GM12892 (cell line): ENCODE data around the gene LIG1.

ENCODE experiments used
- POLR2A ChIP-seq: IDR thresholded peaks from 2 replicates; pipeline ENCODE4 v1.6.1; 2011; ENCODE audit warnings: low read depth, low read length, control low read depth
- POLR2AphosphoS5 ChIP-seq: IDR thresholded peaks from 2 replicates; pipeline ENCODE4 v1.6.1; 2011; ENCODE audit warnings: low read depth, low read length, control low read depth
- TAF1 ChIP-seq: IDR thresholded peaks from 2 replicates; pipeline ENCODE4 v1.6.1; 2011; ENCODE audit warnings: low read depth, mild to moderate bottlenecking, control low read depth, low read length, borderline replicate concordance

DNA sequence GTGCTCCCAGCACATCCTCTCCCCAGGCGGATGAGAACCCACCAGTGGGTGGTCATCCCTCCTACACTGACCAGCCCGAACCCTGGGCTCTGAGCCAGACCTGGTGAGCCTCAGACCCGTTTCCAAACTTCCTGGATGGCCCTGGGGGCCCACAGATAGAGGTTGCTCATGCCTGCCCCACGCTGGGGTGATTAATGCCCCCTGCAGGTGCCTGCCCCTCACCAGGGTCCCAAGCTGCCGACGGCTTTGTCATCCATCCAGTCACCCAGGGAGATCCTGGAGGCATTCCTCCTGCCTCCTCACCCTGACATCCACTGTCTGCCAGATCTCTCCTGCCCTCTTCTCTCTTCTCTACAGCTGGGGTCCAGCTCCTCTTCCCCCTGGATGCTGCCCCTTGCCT, 31.1 kb downstream of the LIG1 start:
- no peak for TF ChIP-seq POLR2AphosphoS5
- TF ChIP-seq POLR2A: no peak
- TF ChIP-seq TAF1: no peak
